Endothelial cell of umbilical vein (primary cell): ENCODE measurements around the gene KRT3.

Experiments
- EZH2 ChIP-seq: IDR thresholded peaks from 2 replicates; pipeline ENCODE4 v1.6.1; 2012; ENCODE audit warnings: borderline replicate concordance, low read depth, mild to moderate bottlenecking, moderate library complexity, low read length, inconsistent platforms; ENCODE audit not compliant: severe bottlenecking
- JUN ChIP-seq: IDR thresholded peaks from 2 replicates; pipeline ENCODE4 v1.6.1; 2011; ENCODE audit warnings: borderline replicate concordance, low read depth; ENCODE audit not compliant: insufficient read length, insufficient read depth
- POLR2A ChIP-seq: IDR thresholded peaks from 2 replicates; pipeline ENCODE4 v1.6.1; 2012; ENCODE audit warnings: low read depth, mild to moderate bottlenecking, control low read depth, low read length
- POLR2AphosphoS5 ChIP-seq: IDR thresholded peaks from 2 replicates; pipeline ENCODE4 v1.6.1; 2012; ENCODE audit warnings: low read depth, mild to moderate bottlenecking, control low read depth, low read length, moderate library complexity; ENCODE audit not compliant: insufficient read depth
- TF ChIP-seq, protein P1 (sequence below), 2 donors: IDR thresholded peaks; 1 replicate in 1 of 2; 2 replicates in 1 of 2; pipeline ENCODE4 v1.5.1; 2011; ENCODE audit warnings: low read length in 2 of 2, mild to moderate bottlenecking in 2 of 2, moderate library complexity in 2 of 2, control low read depth in 1 of 2, inconsistent platforms in 1 of 2, low read depth in 1 of 2; ENCODE audit not compliant: insufficient read depth in 1 of 2; ENCODE audit errors: extremely low read depth in 1 of 2

DNA sequence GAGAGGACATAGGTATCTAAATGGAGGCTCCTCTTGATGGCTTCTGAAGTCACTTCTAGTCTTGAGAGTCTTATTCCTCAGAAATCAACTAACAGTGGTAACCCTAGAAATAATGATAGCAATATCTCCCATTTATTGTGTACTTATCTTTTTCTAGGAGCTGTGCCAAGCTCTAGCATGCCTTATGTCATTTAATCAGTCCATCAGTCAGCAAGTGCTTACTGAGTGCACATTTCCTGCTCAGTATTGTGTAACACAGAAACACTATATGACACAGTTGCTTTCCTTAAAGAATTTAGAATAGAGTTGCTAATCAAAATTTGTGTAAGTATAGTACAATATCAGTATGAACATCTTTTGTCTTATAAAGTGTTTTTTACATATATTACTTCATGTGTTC is 55.3 kb downstream of the KRT3 start:
- TF ChIP-seq, protein P1, sequence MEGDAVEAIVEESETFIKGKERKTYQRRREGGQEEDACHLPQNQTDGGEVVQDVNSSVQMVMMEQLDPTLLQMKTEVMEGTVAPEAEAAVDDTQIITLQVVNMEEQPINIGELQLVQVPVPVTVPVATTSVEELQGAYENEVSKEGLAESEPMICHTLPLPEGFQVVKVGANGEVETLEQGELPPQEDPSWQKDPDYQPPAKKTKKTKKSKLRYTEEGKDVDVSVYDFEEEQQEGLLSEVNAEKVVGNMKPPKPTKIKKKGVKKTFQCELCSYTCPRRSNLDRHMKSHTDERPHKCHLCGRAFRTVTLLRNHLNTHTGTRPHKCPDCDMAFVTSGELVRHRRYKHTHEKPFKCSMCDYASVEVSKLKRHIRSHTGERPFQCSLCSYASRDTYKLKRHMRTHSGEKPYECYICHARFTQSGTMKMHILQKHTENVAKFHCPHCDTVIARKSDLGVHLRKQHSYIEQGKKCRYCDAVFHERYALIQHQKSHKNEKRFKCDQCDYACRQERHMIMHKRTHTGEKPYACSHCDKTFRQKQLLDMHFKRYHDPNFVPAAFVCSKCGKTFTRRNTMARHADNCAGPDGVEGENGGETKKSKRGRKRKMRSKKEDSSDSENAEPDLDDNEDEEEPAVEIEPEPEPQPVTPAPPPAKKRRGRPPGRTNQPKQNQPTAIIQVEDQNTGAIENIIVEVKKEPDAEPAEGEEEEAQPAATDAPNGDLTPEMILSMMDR (IDR thresholded peaks at IDR 0.05; ENCODE audit: extremely low read depth in 1 of 2, insufficient read depth in 1 of 2, low read depth in 1 of 2, low read length in 2 of 2): no peak
- TF ChIP-seq POLR2A (no peak), POLR2AphosphoS5 (no peak), JUN (no peak), EZH2 (no peak)
